Colonic mucosa (tissue), 4 donors: Measurements from ENCODE around the gene ATG9B. TPM values are rescaled to one million over a fixed set of nuclear protein-coding genes. Genes with fewer than 3 reads are reported as not detected.
A peak's percentile ranks its signal among the peaks of the same experiment; 100 is the strongest.
"Not testable (repeated sequence)": the region's sequence is repeated elsewhere in the genome, so short reads cannot be mapped to it uniquely, and the experiment has no call there.

Source experiments
- DNase-seq: peaks from one replicate; pipeline ENCODE4 v3.0.0-alpha.2; 2020
- H3K27ac ChIP-seq: fragments of 200-600 bp; one replicate; pipeline ENCODE4 v1.8.0; 2021
- H3K27me3 ChIP-seq: fragments of 200-600 bp; one replicate; pipeline ENCODE4 v1.8.0; 2021
- H3K36me3 ChIP-seq: fragments of 200-600 bp; one replicate; pipeline ENCODE4 v1.8.0; 2021
- H3K4me1 ChIP-seq: fragments of 200-600 bp; one replicate; pipeline ENCODE4 v1.8.0; 2021; ENCODE audit warnings: mild to moderate bottlenecking
- H3K4me3 ChIP-seq: fragments of 200-600 bp; one replicate; pipeline ENCODE4 v1.8.0; 2021
- H3K9ac ChIP-seq, 2 donors: one replicate each; pipeline ENCODE4 v1.7.0; 2013; ENCODE audit warnings: control low read depth in 2 of 2, low read depth in 2 of 2, low read length in 2 of 2
- H3K9me3 ChIP-seq: fragments of 200-600 bp; one replicate; pipeline ENCODE4 v1.8.0; 2021
- intact Hi-C: fragments of 100-400 bp; cut with DNase I; formaldehyde crosslinking; loops from one replicate; pipeline ENCODE4 v1.14.1; 2022
- total RNA-seq, 2 donors: library from RNA; stranded (reverse); fragmentation: NEBNext Ultra II Directional in 1 of 2; extraction: Animal tissue kit (Norgen Biotek cat#: 25700) in 1 of 2; gene quantifications; one replicate each; pipeline ENCODE4 v1.2.1, GENCODE V29; 2021
- TF ChIP-seq, protein P1 (sequence below): fragments of 200-600 bp; IDR thresholded peaks from one replicate; pipeline ENCODE4 v1.8.0; 2022; ENCODE audit warnings: antibody characterized with exemption, mild to moderate bottlenecking
- donor health status: healthy.
- donor health status: DM: no; HTN: no; CAD: no.
- donor health status: DM: no; HTN: no; CAD: no.

Gene ATG9B
- total RNA-seq, 2 donors from 2014 or later: 0.66 to 1.2 TPM

DNA sequence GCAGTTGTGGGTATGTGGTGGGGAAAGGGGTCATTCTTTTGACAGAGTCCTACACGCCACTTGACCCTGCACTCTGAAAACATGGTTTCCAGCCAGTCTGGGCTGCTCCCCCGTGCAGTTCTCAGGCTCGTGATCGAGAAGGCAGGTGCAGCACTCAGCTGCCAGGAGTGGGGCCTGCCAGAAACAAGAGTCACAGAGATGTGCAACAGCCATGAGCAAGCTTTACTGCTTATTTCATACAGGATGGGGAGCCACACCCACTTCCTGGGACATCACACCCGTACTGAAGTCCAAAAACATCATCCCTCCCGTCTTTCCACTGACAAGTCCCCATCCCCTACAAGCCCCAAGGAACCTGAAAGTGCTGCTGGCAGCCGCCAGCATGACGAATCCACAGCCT is 9.3 kb downstream of the ATG9B start:
- Histone ChIP-seq H3K36me3 (no peaks in the 10 kb centered on the region), H3K27ac (no peak overlapping the region), H3K9me3 (no peaks in the 10 kb centered on the region), H3K4me3 (no peak overlapping the region), H3K27me3 (peaks cover 18% of the 10 kb centered on the region), H3K9ac (no peak overlapping the region), H3K4me1 (no peaks in the 10 kb centered on the region)
- DNase-seq: peak; percentile 36
- intact Hi-C loops: no loop called here
- TF ChIP-seq, protein P1, sequence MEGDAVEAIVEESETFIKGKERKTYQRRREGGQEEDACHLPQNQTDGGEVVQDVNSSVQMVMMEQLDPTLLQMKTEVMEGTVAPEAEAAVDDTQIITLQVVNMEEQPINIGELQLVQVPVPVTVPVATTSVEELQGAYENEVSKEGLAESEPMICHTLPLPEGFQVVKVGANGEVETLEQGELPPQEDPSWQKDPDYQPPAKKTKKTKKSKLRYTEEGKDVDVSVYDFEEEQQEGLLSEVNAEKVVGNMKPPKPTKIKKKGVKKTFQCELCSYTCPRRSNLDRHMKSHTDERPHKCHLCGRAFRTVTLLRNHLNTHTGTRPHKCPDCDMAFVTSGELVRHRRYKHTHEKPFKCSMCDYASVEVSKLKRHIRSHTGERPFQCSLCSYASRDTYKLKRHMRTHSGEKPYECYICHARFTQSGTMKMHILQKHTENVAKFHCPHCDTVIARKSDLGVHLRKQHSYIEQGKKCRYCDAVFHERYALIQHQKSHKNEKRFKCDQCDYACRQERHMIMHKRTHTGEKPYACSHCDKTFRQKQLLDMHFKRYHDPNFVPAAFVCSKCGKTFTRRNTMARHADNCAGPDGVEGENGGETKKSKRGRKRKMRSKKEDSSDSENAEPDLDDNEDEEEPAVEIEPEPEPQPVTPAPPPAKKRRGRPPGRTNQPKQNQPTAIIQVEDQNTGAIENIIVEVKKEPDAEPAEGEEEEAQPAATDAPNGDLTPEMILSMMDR: no peak

DNA sequence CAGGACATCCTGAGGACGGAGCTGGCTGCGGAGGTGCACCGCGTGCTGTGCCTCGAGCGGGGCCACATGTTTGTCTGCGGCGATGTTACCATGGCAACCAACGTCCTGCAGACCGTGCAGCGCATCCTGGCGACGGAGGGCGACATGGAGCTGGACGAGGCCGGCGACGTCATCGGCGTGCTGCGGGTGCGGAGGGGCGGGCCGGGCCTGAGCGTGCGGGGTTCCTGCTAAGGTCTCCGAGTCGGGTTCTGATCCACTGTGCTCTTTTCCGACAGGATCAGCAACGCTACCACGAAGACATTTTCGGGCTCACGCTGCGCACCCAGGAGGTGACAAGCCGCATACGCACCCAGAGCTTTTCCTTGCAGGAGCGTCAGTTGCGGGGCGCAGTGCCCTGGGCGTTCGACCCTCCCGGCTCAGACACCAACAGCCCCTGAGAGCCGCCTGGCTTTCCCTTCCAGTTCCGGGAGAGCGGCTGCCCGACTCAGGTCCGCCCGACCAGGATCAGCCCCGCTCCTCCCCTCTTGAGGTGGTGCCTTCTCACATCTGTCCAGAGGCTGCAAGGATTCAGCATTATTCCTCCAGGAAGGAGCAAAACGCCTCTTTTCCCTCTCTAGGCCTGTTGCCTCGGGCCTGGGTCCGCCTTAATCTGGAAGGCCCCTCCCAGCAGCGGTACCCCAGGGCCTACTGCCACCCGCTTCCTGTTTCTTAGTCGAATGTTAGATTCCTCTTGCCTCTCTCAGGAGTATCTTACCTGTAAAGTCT is 10.4 kb downstream of the ATG9B start:
- Histone ChIP-seq H3K9me3 (no peaks in the 10 kb centered on the region), H3K9ac (peak overlapping the region in 1 of 2 donors; percentile 16), H3K4me1 (no peaks in the 10 kb centered on the region), H3K27me3 (peaks cover 7% of the 10 kb centered on the region), H3K27ac (no peak overlapping the region), H3K36me3 (no peaks in the 10 kb centered on the region), H3K4me3 (peak overlapping the region; percentile 12)
- TF ChIP-seq, protein P1: no peak
- intact Hi-C loops: no loop called here
- DNase-seq: peak; percentile 74

- TF ChIP-seq, protein P1: no peak
- Histone ChIP-seq H3K27ac (no peak overlapping the region), H3K4me1 (no peaks in the 10 kb centered on the region)
Measured at GRCh38 chr7:151013356-151013732, 10.9 kb downstream of the ATG9B start.

GRCh38 chr7:151012911-151013347 is 11.4 kb downstream of the ATG9B start:
- H3K36me3 ChIP-seq: no peaks in the 10 kb centered on the region
- no peaks in the 10 kb centered on the region for H3K9me3 ChIP-seq
- H3K4me3 ChIP-seq: no peak overlapping the region
- no peaks in the 10 kb centered on the region for H3K4me1 ChIP-seq
- intact Hi-C loops: no loop called here
- no peaks in the 10 kb centered on the region for H3K27me3 ChIP-seq
- no peak for DNase-seq
- peak overlapping the region; percentile 53 for H3K27ac ChIP-seq
- TF ChIP-seq, protein P1: no peak
- no peak overlapping the region for H3K9ac ChIP-seq

More at GRCh38 chr7:151013356-151013732, 10.9 kb downstream of the ATG9B start:
- Histone ChIP-seq H3K27me3 (peaks cover 1% of the 10 kb centered on the region), H3K36me3 (no peaks in the 10 kb centered on the region), H3K9me3 (no peaks in the 10 kb centered on the region), H3K4me3 (peak overlapping the region; percentile 12), H3K9ac (no peak overlapping the region)
- DNase-seq: peak; percentile 36
- intact Hi-C loops: no loop called here

- H3K27ac ChIP-seq: peak overlapping the region; percentile 53
- no peaks in the 10 kb centered on the region for H3K36me3 ChIP-seq
- no peaks in the 10 kb centered on the region for H3K9me3 ChIP-seq
- H3K4me1 ChIP-seq: no peaks in the 10 kb centered on the region
- H3K9ac ChIP-seq: no peak overlapping the region
- no peaks in the 10 kb centered on the region for H3K27me3 ChIP-seq
- intact Hi-C loops: no loop called here
- TF ChIP-seq, protein P1: no peak
- DNase-seq: peak; percentile 78
- no peak overlapping the region for H3K4me3 ChIP-seq
Measured at GRCh38 chr7:151012031-151012692, 12.1 kb downstream of the ATG9B start.

DNA sequence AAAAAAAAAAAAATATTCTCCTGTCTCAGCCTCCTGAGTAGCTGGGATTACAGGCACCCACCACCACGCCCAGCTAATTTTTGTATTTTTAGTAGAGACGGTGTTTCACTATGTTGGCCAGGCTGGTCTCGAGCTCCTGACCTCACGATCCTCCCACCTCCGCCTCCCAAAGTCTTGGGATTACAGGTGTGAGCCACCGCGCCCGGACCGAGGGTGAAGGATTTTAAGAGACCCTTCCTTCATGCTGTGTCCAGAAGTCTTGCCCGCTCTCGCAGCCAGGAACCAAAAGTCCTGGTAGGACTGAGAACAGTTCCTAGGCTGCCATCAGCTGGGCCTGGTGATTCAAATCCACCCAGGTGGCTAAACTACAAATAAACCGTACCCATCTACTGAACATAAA is 12.7 kb downstream of the ATG9B start:
- DNase-seq: not testable (repeated sequence)

More for the DNA sequence above, 12.7 kb downstream of the ATG9B start:
- H3K4me3 ChIP-seq, intact Hi-C loops, H3K27me3 ChIP-seq, H3K9ac ChIP-seq, H3K4me1 ChIP-seq, H3K9me3 ChIP-seq, H3K36me3 ChIP-seq: not testable (repeated sequence)
- H3K27ac ChIP-seq: peak overlapping the region; percentile 53
